Left renal pelvis (tissue), 4 donors: ENCODE data around the gene IL27RA. TPM values are rescaled to one million over a fixed set of nuclear protein-coding genes. Genes with fewer than 3 reads are reported as not detected.
"Not testable (repeated sequence)": the region's sequence is repeated elsewhere in the genome, so short reads cannot be mapped to it uniquely, and the experiment has no call there.

ENCODE experiments used
- DNase-seq, 4 donors: peaks; one replicate each; pipeline ENCODE4 v3.0.0-alpha.2; 2013; ENCODE audit warnings: low read depth in 4 of 4, low spot score in 3 of 4
- polyA plus RNA-seq, 4 donors: library from polyadenylated mRNA; unstranded; fragments of 120-200 nt; gene quantifications; one replicate each; pipeline ENCODE4 v1.2.1, GENCODE V29; 2013; ENCODE audit not compliant: insufficient read length in 4 of 4

IL27RA gene
- polyA plus RNA-seq, 4 donors: 3.8 to 7.8 (median 5.9) TPM

DNA sequence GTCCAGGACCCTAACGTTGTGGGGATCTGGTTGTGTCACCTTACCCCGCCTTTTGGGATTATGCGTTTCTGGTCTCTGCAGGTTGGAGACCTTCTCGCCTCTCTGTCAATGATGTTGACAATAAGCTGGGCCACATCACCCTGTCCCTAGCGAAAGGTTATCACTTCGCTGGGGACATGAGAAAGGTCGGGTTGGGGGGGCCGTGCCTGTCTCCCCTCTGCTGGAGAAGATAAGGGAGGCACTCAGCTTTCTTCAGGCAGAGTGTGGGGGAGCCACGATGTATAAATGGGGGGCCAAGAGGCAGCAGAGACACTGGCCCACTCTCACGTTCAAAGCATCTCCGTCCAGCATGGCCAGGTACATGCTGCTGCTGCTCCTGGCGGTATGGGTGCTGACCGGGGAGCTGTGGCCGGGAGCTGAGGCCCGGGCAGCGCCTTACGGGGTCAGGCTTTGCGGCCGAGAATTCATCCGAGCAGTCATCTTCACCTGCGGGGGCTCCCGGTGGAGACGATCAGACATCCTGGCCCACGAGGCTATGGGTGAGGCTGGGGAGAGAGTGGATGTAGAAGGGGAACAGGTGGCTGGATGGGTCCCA is 3.6 kb upstream of the IL27RA start, which contains the start of gene RLN3:
Gene RLN3, plus strand, starts transcription at position 293 of the 595 bp plus-strand sequence. Its CDS starts 57 bp downstream, at position 350.
- no peak for DNase-seq

DNA sequence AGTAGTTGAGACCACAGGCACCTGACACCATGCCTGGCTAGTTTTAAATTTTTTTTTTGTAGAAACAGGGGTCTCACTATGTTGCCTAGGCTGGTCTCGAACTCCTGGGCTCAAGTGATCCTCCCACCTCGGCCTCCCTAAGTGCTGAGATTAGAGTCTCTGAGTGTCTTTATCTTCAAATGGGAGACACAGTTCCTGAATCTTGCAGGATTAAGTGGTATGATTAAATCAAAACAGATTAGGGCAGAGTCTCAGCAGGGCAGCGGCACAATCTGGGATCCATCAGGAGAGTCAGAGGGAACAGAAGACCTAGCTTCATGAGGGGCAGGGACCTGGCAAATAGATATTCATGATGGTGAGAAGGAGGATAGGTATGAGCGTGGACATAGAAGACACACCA is 2.7 kb upstream of the IL27RA start:
- no peak for DNase-seq

DNA sequence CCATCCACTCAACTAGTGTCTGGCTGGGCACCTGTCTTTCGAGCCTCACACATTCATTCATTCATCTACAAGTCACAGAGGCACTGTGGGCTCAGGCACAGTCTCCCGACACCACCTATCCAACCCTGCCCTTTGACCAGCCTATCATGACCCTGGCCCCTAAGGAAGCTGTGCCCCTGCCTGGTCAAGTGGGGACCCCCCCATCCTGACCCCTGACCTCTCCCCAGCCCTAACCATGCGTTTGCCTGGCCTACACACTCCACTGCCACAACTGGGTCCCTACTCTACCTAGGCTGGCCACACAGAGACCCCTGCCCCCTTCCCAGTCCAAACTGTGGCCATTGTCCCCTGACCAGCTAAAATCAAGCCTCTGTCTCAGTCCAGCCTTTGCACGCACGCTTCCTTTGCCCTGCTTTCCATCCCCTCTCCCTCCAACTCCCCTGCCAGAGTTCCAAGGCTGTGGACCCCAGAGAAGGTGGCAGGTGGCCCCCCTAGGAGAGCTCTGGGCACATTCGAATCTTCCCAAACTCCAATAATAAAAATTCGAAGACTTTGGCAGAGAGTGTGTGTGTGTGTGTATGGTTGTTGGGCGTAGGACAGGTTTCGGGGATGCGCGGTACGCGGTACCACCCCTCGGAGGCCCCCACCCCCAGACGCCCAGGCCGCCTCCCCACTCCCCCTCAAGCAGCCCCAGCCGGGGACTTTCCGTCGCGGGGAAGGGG is 404 bp upstream of the IL27RA start:
- no peak for DNase-seq

DNA sequence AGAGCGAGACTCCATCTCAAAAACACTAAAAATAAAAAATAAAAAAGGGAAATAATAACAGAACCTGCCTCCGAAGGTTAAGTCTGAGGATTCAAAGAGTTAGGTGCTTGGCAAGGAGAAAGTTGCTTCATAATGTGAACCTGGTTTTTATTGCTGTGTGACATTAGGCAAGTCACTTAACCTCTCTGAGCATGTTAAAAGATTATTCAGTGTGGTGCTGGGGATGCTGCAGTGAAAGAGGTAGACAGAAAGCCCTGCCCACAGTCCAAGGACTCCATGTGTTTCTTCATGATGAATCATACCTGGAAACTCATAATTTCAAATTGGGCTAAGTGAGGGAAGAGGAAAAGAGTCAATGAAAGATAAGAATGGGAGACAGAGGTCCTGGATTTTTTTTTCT is 2.4 kb downstream of the IL27RA start:
- no peak for DNase-seq

DNA sequence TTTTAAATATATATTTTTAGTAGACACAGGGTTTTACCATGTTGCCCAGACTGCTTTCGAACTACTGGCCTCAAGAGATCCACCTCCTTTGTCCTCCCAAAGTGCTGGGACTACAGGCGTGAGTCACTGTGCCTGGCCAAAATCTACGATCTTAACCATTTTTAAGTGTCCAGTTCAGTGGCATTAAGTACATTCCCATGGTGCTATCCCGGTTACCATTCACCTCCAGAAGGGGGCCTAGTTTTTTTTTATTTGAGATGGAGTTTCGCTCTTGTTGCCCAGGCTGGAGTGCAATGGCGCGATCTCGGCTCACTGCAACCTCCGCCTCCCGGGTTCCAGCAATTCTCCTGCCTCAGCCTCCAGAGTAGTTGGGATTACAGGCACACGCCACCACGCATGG is 3.6 kb downstream of the IL27RA start:
- DNase-seq: not testable (repeated sequence)

DNA sequence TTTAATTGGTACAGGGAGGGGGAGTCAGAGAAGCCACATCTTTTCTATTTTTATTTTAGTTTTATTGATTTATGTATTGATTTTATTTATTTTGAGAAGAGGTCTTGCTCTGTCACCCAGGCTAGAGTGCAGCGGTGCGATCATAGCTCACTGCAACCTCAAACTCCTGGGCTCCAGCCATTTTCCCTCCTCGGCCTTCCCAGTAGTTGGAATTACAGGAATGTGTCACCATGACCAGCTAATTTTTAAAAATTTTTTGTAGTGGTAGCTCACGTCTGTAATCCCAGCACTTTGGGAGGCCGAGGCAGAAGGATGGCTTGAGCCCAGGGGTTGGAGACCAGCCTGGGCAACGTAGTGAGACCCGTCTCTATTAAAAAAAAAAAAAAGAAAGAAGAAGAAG is 4.1 kb downstream of the IL27RA start:
- DNase-seq: no peak

DNA sequence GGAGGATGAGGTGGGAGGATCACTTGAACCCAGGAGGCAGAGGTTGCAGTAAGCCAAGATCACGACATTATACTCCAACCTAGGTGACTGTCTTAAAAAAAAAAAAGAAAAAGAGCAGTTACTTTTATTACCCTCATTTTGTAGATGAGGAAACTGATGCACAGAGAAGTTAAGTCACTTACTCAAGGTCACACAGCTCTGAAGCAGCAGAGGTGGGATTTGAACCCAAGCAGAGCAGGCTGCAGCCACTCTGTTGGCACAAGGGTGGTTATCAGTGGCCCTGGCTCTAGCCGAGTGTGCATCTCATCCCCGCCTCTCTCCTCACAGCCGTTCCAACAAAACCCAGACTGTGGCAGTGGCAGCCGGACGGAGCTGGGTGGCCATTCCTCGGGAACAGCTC is 7.6 kb downstream of the IL27RA start:
- no peak for DNase-seq

DNA sequence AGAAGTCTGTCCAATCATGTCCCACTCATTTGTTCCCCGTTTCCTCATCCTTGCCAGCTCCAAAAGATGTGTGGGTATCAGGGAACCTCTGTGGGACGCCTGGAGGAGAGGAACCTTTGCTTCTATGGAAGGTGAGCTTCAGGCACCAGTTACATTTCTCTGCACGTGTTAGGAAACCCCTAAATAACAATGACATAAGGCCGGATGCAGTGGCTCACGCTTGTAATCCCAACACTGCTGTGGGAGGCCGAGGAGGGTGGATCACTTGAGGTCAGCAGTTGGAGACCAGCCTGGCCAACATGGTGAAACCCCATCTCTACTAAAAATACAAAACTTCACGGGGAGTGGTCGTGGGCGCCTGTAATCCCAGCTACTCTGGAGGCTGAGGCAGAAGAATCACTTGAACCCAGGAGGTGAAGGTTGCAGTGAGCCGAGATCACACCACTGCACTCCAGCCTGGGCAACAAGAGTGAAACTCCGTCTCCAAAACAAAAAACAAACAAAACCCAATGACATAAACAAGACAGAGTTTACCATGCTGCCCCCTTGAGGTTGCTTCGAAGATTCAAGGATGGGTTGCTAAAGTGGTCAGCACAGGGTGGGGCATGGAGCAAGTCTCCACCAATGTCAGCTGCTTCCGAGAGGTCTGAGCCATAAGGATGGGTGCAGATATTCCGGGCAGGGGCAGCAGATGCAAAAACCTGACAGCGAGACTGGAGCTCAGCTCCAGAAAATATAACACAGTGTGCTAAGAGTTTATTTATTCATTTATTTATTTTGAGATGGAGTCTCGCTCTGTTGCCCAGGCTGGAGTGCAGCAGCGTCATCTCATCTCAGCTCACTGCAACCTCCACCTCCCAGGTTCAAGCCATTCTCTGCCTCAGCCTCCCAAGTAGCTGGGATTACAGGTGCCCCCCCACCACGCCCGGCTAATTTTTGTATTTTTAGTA is 11.4 kb downstream of the IL27RA start:
- not testable (repeated sequence) for DNase-seq

DNA sequence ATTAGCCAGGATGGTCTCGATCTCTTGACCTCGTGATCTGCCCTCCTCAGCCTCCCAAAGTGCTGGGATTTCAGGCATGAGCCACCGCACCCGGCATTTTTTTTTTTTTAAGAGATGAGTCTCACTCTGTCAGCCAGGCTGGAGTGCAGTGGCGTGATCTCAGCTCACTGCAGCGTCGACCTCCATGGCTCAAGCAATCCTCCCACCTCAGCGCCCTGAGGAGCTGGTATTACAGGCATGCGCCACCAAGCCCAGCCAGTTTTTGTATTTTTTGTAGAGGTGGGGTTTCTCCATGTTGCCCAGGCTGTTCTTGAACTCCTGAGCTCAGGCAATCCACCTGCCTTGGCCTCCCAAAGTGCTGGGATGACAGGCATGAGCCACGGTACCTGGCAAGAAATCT is 16.3 kb downstream of the IL27RA start:
- not testable (repeated sequence) for DNase-seq

DNA sequence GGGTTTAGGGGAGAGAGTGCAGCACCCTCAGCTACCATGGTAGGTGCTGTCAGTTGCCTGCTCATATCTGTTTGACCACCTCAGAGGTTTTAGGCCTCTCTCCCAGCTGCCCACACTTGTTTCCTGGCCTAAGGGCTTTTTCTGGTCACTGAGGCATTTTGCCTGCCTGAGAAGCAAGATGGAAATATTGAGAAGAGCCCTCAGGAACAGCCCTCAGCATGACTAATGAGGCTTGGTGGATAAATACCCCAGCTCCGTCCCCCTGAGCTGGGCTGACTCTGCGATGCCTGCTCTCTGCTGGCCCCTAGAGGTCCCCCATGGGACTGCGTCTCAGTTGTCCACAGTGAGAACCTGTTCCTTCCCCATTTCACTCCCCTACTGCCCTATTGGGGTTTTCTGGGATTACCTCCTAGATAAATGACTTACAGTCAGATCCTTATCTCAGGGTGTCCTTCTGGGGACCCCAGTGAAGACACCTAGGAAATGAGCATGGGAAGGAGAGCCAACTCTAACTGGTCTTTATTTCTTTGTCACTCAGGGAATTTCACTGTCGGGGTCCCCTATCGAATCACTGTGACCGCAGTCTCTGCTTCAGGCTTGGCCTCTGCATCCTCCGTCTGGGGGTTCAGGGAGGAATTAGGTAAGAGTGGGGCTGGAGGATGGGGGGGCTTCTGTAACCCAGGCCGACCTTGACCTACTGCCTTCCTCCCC is 17.0 kb downstream of the IL27RA start:
- no peak for DNase-seq

DNA sequence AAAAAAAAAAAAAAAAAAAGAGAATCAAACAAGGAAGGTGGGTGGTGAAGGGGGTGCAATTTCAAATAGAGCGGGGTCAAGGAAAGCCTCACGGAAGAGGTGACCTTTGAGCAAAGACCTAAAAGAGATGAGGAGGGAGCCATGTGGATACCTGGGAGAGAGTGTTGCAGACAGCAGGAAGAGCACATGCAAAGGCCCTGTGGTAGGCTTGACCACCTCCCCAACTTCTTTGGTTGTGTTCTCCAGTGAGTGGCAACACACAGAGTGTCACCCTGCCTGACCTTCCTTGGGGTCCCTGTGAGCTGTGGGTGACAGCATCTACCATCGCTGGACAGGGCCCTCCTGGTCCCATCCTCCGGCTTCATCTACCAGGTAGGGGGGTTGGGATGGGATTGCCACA is 18.9 kb downstream of the IL27RA start:
- DNase-seq: no peak

DNA sequence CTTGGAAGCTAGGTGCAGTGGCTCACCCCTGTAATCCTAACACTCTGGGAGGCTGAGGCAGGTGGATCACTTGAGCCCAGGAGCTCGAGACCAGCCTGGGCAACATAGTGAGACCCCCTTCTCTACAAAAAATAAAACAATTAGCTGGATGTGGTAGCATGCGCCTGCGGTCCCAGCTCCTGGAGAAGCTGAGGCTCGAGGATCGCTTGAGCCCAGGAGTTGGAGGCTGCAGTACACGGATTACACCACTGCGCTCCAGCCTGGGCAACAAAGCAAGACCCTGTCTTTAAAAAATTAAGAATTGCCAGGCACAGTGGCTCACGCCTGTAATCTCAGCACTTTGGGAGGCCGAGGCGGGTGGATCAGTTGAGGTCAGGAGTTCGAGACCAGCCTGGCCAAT is 19.4 kb downstream of the IL27RA start:
- DNase-seq: not testable (repeated sequence)

DNA sequence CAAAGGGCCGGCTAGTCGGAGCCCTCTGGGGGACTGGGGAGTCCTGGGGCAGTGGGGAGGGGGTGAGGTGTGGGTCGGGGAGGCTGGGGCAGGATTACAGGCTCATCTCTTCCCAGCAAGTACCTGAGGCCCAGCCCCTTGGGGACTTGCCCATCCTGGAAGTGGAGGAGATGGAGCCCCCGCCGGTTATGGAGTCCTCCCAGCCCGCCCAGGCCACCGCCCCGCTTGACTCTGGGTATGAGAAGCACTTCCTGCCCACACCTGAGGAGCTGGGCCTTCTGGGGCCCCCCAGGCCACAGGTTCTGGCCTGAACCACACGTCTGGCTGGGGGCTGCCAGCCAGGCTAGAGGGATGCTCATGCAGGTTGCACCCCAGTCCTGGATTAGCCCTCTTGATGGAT is 20.4 kb downstream of the IL27RA start:
- DNase-seq: no peak

DNA sequence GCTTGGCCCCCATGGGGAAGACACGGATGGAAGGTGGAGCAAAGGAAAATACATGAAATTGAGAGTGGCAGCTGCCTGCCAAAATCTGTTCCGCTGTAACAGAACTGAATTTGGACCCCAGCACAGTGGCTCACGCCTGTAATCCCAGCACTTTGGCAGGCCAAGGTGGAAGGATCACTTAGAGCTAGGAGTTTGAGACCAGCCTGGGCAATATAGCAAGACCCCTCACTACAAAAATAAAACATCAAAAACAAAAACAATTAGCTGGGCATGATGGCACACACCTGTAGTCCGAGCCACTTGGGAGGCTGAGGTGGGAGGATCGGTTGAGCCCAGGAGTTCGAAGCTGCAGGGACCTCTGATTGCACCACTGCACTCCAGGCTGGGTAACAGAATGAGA is 20.9 kb downstream of the IL27RA start:
- DNase-seq: no peak

DNA sequence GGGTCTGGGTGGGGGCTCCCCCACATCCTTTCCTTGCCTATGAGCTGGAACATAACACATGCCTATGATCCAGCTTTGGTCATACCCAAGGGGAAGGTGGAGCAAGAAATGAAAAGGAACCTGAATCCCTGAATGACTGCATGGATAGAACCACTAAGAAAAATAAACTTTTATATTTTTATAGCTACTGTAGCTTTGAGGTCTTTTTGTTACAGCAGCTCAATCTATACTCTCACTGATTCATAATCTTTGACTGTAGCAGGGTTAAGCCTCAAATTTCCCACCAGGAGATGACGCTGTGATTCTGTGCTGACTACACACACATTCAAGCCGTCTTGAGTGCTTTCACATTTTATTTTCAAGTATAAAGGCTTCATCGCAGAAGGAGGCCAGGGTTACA is 21.5 kb downstream of the IL27RA start:
- no peak for DNase-seq

DNA sequence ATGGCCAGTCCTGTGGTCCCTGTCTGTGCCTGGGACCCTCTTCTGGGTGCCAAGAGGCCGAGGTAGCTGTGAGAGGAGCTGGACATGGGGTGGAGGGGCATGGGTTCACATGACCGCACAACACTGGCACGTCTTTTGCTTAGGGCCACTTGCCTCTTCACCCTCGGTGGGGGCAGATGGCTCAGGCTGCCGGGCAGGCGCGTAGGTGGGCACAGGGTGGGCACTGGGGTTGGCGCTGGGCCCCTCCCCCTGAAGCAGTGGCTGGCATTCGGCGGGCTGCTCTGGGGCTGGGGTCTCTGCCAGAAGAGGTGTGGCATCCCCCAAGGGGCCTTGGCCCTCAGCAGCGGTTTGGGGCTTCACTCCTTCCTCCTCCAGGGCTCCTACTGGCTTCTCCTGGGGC is 21.9 kb downstream of the IL27RA start:
- DNase-seq: no peak

DNA sequence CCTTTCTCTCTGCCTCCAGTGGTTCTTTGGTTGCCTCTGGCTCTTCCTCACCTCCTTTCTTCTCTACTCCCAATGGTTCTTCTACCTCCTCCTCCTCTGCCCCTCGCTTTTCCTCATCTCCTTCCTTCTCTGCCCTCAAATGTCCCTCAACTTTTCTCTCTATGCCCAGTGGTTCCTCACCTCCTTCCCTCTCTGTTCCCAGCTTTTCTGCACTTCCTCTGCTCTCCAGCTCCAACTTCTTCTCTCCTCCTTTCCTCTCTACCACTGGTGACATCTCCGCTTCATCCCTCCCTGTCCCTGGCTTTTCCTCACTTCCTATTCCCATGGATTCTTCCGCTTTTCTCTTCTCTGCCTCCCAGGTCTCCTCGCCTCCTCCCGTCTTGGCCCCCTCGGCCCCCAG is 22.5 kb downstream of the IL27RA start:
- no peak for DNase-seq

DNA sequence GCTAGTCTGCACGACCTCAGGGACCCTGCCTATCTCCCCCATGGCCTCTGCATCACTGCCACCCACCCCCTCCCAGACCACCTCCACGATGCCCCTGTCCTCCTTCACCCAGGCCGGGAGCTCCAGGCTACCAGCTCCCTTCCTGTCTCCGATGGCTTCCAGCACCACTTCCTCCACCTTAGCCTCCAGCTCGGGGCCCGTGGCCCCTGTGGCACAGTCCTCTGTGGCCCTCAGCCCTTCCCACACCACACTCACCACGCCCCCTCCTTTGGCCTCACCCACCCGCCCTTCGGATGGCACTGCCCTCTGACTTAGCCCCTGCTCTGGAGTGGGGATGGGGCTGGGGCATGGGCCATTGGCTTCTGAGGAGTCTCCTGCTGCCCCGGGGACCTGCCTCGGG is 23.2 kb downstream of the IL27RA start:
- no peak for DNase-seq

DNA sequence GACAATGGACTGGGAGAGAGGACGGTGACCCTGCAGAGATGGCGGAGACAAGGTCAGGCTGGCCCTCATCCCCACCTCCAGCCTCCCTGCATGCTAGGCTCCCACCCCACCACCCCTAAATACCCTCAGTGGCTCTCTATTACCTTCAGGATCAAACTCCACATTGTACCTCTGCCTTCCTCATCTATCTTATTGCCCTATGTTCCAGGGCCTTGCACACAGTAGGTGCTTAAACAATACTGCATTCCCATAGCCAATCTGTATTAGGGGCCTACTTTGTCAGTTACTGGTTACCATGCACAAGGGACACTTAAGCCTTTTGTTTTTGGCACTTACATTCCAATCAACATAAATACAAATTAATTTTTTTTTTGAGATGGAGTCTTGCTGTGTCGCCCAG is 23.8 kb downstream of the IL27RA start:
- no peak for DNase-seq

DNA sequence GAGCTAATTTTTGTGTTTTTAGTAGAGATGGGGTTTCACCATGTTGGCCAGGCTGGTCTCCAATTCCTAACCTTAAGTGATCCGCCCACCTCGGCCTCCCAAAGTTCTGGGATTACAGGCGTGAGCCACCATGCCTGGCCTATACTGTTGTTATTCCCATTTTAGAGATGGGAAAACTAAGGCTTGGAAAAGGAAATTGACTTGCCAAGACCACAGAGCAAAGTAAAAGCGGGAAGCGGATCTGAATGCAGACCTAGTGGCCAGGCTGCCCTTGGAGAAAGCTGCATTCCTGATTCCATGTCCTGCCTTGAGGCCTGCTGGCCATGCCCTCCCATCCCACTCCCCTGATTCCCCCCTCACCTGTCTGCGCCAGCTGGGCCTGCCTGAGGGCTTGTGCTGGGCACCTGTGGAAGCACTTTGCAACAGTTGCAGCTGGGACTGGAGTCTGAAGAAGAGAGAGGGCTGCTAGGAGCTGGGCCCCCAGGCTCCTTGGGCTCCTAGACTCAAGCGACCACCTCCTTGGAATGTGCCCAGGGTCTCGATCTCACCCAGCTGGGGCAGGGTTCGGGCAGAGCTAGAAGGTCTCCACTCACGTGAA is 24.6 kb downstream of the IL27RA start:
- DNase-seq: no peak
